Mesendoderm (in vitro differentiated cells): ENCODE results near the gene TAF11L12. TPM values are rescaled to one million over a fixed set of nuclear protein-coding genes. Genes with fewer than 3 reads are reported as not detected.
"Not testable (repeated sequence)": the region's sequence is repeated elsewhere in the genome, so short reads cannot be mapped to it uniquely, and the experiment has no call there.

ENCODE experiments used
- DNase-seq: peaks from one replicate; pipeline ENCODE4 v3.0.0; 2013
- H2AK5ac ChIP-seq: 2 replicates; pipeline ENCODE4 v1.6.1; 2013; ENCODE audit warnings: low read length, inconsistent platforms
- H2BK120ac ChIP-seq: 2 replicates; pipeline ENCODE4 v1.6.1; 2013; ENCODE audit warnings: low read depth, mild to moderate bottlenecking, low read length, moderate library complexity, mixed read lengths
- H2BK15ac ChIP-seq: replicated peaks from 2 replicates; pipeline ENCODE4 v1.6.1; 2013; ENCODE audit warnings: low read depth, mild to moderate bottlenecking, moderate library complexity
- H2BK5ac ChIP-seq: 2 replicates; pipeline ENCODE4 v1.6.1; 2013; ENCODE audit warnings: low read length, inconsistent platforms
- H3K18ac ChIP-seq: 2 replicates; pipeline ENCODE4 v1.6.1; 2013; ENCODE audit warnings: mild to moderate bottlenecking, low read length, mixed read lengths
- H3K23ac ChIP-seq: one replicate; pipeline ENCODE4 v1.6.1; 2013; ENCODE audit warnings: low read length
- H3K27ac ChIP-seq: 2 replicates; pipeline ENCODE4 v1.5.1; 2013; ENCODE audit warnings: low read depth, mild to moderate bottlenecking, inconsistent platforms, low read length, moderate library complexity
- H3K27me3 ChIP-seq: 2 replicates; pipeline ENCODE4 v1.6.1; 2013; ENCODE audit warnings: low read length, control low read depth, mild to moderate bottlenecking, inconsistent platforms; ENCODE audit not compliant: insufficient read depth, poor library complexity
- H3K36me3 ChIP-seq: 2 replicates; pipeline ENCODE4 v1.6.1; 2013; ENCODE audit warnings: low read length, inconsistent platforms; ENCODE audit not compliant: control insufficient read depth, insufficient read depth
- H3K4ac ChIP-seq: one replicate; pipeline ENCODE4 v1.6.1; 2013; ENCODE audit warnings: low read depth, mild to moderate bottlenecking, low read length, moderate library complexity
- H3K4me1 ChIP-seq: 2 replicates; pipeline ENCODE4 v1.6.1; 2013; ENCODE audit warnings: low read depth, low read length, inconsistent platforms; ENCODE audit not compliant: control insufficient read depth
- H3K4me2 ChIP-seq: 2 replicates; pipeline ENCODE4 v1.6.1; 2013; ENCODE audit warnings: low read length
- H3K4me3 ChIP-seq: 2 replicates; pipeline ENCODE4 v1.5.1; 2013; ENCODE audit warnings: mild to moderate bottlenecking, low read length
- H3K56ac ChIP-seq: one replicate; pipeline ENCODE4 v1.6.1; 2013; ENCODE audit warnings: low read length
- H3K79me1 ChIP-seq: 2 replicates; pipeline ENCODE4 v1.6.1; 2013; ENCODE audit warnings: low read length, inconsistent platforms
- H3K79me2 ChIP-seq: 2 replicates; pipeline ENCODE4 v1.6.1; 2013; ENCODE audit warnings: mild to moderate bottlenecking, low read length; ENCODE audit not compliant: control insufficient read depth, insufficient read depth
- H3K9ac ChIP-seq: 2 replicates; pipeline ENCODE4 v1.6.1; 2013; ENCODE audit warnings: low read length, inconsistent platforms
- H4K5ac ChIP-seq: one replicate; pipeline ENCODE4 v1.6.1; 2013; ENCODE audit warnings: low read length
- H4K8ac ChIP-seq: one replicate; pipeline ENCODE4 v1.6.1; 2013; ENCODE audit warnings: low read depth, mild to moderate bottlenecking, control low read depth, low read length, moderate library complexity
- WGBS: extraction: QIAGEN DNeasy Blood & Tissue Kit; methylation state at CpG from one replicate; pipeline ENCODE4 v1.1.7; 2013; ENCODE audit warnings: low lambda C conversion rate, missing lambda C conversion rate; ENCODE audit not compliant: insufficient coverage; ENCODE audit errors: extremely low coverage; 5-methylcytosine and 5-hydroxymethylcytosine counted together
- polyA plus RNA-seq, 2 experiments: library from polyadenylated mRNA; stranded (reverse); fragments of 200-250 nt; gene quantifications; one replicate each; pipeline ENCODE4 v1.2.3, GENCODE V29; 2013

The TAF11L12 gene
- polyA plus RNA-seq (2013, experiment 1 of 2) = not detected
- polyA plus RNA-seq (2013, experiment 2 of 2) = not detected

- H2BK15ac ChIP-seq, H3K79me1 ChIP-seq, H3K4me3 ChIP-seq, H3K27me3 ChIP-seq, DNase-seq, H4K8ac ChIP-seq, H3K27ac ChIP-seq, H3K18ac ChIP-seq, H3K23ac ChIP-seq, H3K4ac ChIP-seq, H2BK120ac ChIP-seq, H3K56ac ChIP-seq, H3K4me1 ChIP-seq, H2AK5ac ChIP-seq, H3K36me3 ChIP-seq, H3K79me2 ChIP-seq, H2BK5ac ChIP-seq, H4K5ac ChIP-seq, H3K9ac ChIP-seq, H3K4me2 ChIP-seq: not testable (repeated sequence)
- WGBS = no CpG with 5 or more reads among the region's 2 CpGs
These were observed at the start of gene TAF11L12 for GRCh38 chr5:17610092-17610491. Gene TAF11L12 (plus strand): TSS chr5:17610392.

- H2AK5ac ChIP-seq, H3K4ac ChIP-seq, DNase-seq, H2BK120ac ChIP-seq, H3K27ac ChIP-seq, H3K79me2 ChIP-seq, H3K36me3 ChIP-seq, H3K4me1 ChIP-seq, H2BK5ac ChIP-seq, H3K4me2 ChIP-seq, H3K18ac ChIP-seq, H4K8ac ChIP-seq, H3K27me3 ChIP-seq, H3K56ac ChIP-seq, H2BK15ac ChIP-seq, H4K5ac ChIP-seq, H3K23ac ChIP-seq, H3K9ac ChIP-seq, H3K4me3 ChIP-seq, H3K79me1 ChIP-seq: not testable (repeated sequence)
- no CpG with 5 or more reads among the region's 16 CpGs for WGBS
These were observed 24.5 kb upstream of the TAF11L12 start, which contains the start of gene TAF11L7 for GRCh38 chr5:17585658-17586057. Gene TAF11L7 (minus strand): TSS chr5:17585758.

- no CpG with 5 or more reads among the region's 16 CpGs for WGBS
- H3K4me1 ChIP-seq = not testable (repeated sequence)
These were observed 19.3 kb upstream of the TAF11L12 start, which contains the start of gene TAF11L8 for GRCh38 chr5:17590860-17591259. Gene TAF11L8 (minus strand): TSS chr5:17590960.

GRCh38 chr5:17594255-17594654, 15.9 kb upstream of the TAF11L12 start, which contains the start of gene TAF11L9:
Gene TAF11L9 (minus strand): TSS chr5:17594394.
- not testable (repeated sequence) for H2BK5ac ChIP-seq, H2BK15ac ChIP-seq, H3K4ac ChIP-seq, H2BK120ac ChIP-seq, H2AK5ac ChIP-seq, H3K79me1 ChIP-seq, H3K4me3 ChIP-seq, H3K23ac ChIP-seq, H3K9ac ChIP-seq, H4K8ac ChIP-seq, H3K18ac ChIP-seq, H3K4me2 ChIP-seq, H3K56ac ChIP-seq, H3K79me2 ChIP-seq, H3K4me1 ChIP-seq, H3K27ac ChIP-seq, DNase-seq, H3K27me3 ChIP-seq, H3K36me3 ChIP-seq, H4K5ac ChIP-seq
- WGBS = no CpG with 5 or more reads among the region's 15 CpGs

More at GRCh38 chr5:17590860-17591259, 19.3 kb upstream of the TAF11L12 start, which contains the start of gene TAF11L8:
- not testable (repeated sequence) for H3K56ac ChIP-seq, H2BK5ac ChIP-seq, H2BK15ac ChIP-seq, H3K27ac ChIP-seq, H3K18ac ChIP-seq, H3K79me1 ChIP-seq, H3K79me2 ChIP-seq, H4K8ac ChIP-seq, H4K5ac ChIP-seq, H2BK120ac ChIP-seq, H3K4ac ChIP-seq, DNase-seq, H3K27me3 ChIP-seq, H3K23ac ChIP-seq, H2AK5ac ChIP-seq, H3K4me3 ChIP-seq, H3K9ac ChIP-seq, H3K4me2 ChIP-seq, H3K36me3 ChIP-seq

GRCh38 chr5:17597728-17598127, 12.5 kb upstream of the TAF11L12 start, which contains the start of gene TAF11L10:
Gene TAF11L10 (minus strand): TSS chr5:17597828.
- not testable (repeated sequence) for H2BK120ac ChIP-seq, H3K9ac ChIP-seq, H2BK15ac ChIP-seq, H3K4ac ChIP-seq, DNase-seq, H3K79me1 ChIP-seq, H3K36me3 ChIP-seq, H3K4me2 ChIP-seq, H3K4me1 ChIP-seq, H3K27me3 ChIP-seq, H3K23ac ChIP-seq, H3K56ac ChIP-seq, H4K5ac ChIP-seq, H3K27ac ChIP-seq, H3K4me3 ChIP-seq, H3K79me2 ChIP-seq, H4K8ac ChIP-seq, H3K18ac ChIP-seq, H2AK5ac ChIP-seq, H2BK5ac ChIP-seq
- no CpG with 5 or more reads among the region's 15 CpGs for WGBS

- H4K8ac ChIP-seq, H3K79me2 ChIP-seq, H3K56ac ChIP-seq, H3K4me3 ChIP-seq, H3K27me3 ChIP-seq, H2AK5ac ChIP-seq, H3K4me2 ChIP-seq, H2BK5ac ChIP-seq, H3K18ac ChIP-seq, DNase-seq, H4K5ac ChIP-seq, H3K9ac ChIP-seq, H3K27ac ChIP-seq, H3K4ac ChIP-seq, H3K79me1 ChIP-seq, H3K4me1 ChIP-seq, H2BK15ac ChIP-seq, H3K23ac ChIP-seq, H2BK120ac ChIP-seq, H3K36me3 ChIP-seq: not testable (repeated sequence)
- no CpG with 5 or more reads among the region's 6 CpGs for WGBS
These were observed 6.3 kb upstream of the TAF11L12 start, which contains the start of gene TAF11L11 for GRCh38 chr5:17603880-17604279. Gene TAF11L11 (plus strand): TSS chr5:17604183.
